Erythroblast (primary cell): ENCODE results near the gene MYO18A.

Source experiments
- GATA1 ChIP-seq: IDR thresholded peaks from 2 replicates; pipeline ENCODE4 v1.6.1; 2011; ENCODE audit warnings: low read depth, mild to moderate bottlenecking, control low read depth, low read length, moderate library complexity
- POLR2A ChIP-seq: IDR thresholded peaks from 2 replicates; pipeline ENCODE4 v1.6.1; 2011; ENCODE audit warnings: mild to moderate bottlenecking, low read length

GRCh38 chr17:29051731-29052130, 128.5 kb downstream of the MYO18A start:
- TF ChIP-seq POLR2A = no peak
- no peak for TF ChIP-seq GATA1
